Neuron (in vitro differentiated cells): Measurements from ENCODE around the gene CACNA1I.
A peak's percentile ranks its signal among the peaks of the same experiment; 100 is the strongest.

Source experiments
- H2AFZ ChIP-seq: one replicate; pipeline ENCODE4 v1.6.1; 2013; ENCODE audit warnings: low read depth, mild to moderate bottlenecking, inconsistent platforms, low read length, moderate library complexity
- H3K27me3 ChIP-seq: one replicate; pipeline ENCODE4 v1.6.1; 2013; ENCODE audit warnings: low read length; ENCODE audit not compliant: insufficient read depth
- H3K36me3 ChIP-seq: one replicate; pipeline ENCODE4 v1.6.1; 2013; ENCODE audit warnings: low read length; ENCODE audit not compliant: insufficient read depth
- H3K4me1 ChIP-seq: one replicate; pipeline ENCODE4 v1.6.1; 2013; ENCODE audit warnings: low read length; ENCODE audit not compliant: insufficient read depth
- H3K4me3 ChIP-seq: 2 replicates; pipeline ENCODE4 v1.5.1; 2013; ENCODE audit warnings: mild to moderate bottlenecking, low read length, moderate library complexity
- H3K9me3 ChIP-seq: one replicate; pipeline ENCODE4 v1.6.1; 2013; ENCODE audit warnings: low read length

CACNA1I gene

DNA sequence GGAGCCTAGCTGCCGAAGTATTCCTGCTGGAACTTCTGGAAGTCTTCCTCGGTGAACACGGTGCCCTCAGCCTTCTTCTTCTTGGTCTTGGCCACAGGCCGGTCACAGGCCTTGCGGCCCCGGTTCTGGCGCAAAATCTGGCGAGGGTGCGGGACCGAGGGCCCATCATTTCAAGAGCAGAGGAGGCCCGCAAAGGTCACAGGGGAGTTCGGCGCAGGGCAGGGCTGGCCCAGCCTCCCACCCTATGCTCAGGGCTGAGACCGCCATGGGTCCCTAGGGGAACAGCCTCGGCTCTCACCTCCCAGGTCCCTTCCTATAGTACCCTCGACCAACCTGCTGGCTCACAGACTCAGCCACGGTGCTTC, 41.1 kb upstream of the CACNA1I start:
- Histone ChIP-seq H3K9me3 (no peaks in the 10 kb centered on the region), H3K27me3 (no peaks in the 10 kb centered on the region), H3K4me3 (no peak overlapping the region), H3K4me1 (peaks cover 43% of the 10 kb centered on the region), H2AFZ (no peak overlapping the region), H3K36me3 (peaks cover 20% of the 10 kb centered on the region)

DNA sequence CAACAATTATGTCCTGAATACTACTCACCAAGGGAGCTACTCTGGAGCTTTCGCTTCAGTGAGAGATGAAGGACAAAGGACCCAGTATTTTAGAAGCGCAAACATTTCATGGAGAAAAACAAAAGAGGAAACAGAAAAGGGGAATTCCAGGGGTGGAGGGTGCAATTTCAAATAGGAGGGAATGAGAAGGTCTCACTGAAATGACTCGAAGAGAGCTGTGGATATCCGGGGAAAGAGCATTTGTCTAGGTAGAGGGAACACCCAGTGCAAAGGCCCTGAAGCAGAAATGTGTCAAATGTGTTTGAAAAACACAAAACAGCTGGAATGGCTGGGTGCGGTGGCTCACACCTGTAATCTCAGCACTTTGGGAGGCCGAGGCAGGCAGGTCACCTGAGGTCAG, 40.4 kb upstream of the CACNA1I start:
- Histone ChIP-seq H3K4me1 (peaks cover 47% of the 10 kb centered on the region), H3K27me3 (no peaks in the 10 kb centered on the region), H3K36me3 (peaks cover 18% of the 10 kb centered on the region), H2AFZ (no peak overlapping the region), H3K4me3 (no peak overlapping the region), H3K9me3 (no peaks in the 10 kb centered on the region)

DNA sequence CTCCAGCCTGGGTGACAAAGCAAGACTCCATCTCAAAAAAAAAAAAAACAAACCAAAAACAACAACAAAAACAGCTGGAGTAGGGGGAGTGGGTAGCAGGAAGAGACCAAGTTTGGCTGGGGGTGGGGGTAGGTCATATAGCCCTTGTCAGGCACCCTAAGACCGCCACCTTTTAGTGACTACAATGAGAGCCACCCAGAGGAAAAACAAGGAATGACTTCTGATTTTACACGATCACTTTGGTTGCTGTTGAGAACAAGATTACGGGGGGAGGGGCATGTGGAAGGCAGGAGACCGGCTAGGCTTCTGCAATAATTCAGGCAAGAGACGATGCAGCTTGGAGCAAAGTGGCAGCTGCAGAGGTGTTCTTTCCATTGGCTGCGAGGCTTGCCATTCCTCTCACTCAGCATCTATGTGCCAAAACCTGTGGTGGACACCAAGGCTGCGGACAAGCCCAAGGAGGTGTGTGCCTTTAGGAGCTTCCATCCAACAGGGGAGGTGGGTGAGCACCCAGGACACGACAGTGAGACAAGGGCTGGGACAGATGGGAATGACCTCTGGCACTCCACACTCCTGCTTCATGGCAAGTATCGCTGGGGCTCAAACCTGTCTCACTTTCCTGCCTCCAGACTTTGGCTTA, 39.7 kb upstream of the CACNA1I start:
- Histone ChIP-seq H2AFZ (no peak overlapping the region), H3K4me3 (peak overlapping the region; percentile 6), H3K9me3 (no peaks in the 10 kb centered on the region), H3K4me1 (peaks cover 48% of the 10 kb centered on the region), H3K36me3 (peaks cover 18% of the 10 kb centered on the region), H3K27me3 (no peaks in the 10 kb centered on the region)

DNA sequence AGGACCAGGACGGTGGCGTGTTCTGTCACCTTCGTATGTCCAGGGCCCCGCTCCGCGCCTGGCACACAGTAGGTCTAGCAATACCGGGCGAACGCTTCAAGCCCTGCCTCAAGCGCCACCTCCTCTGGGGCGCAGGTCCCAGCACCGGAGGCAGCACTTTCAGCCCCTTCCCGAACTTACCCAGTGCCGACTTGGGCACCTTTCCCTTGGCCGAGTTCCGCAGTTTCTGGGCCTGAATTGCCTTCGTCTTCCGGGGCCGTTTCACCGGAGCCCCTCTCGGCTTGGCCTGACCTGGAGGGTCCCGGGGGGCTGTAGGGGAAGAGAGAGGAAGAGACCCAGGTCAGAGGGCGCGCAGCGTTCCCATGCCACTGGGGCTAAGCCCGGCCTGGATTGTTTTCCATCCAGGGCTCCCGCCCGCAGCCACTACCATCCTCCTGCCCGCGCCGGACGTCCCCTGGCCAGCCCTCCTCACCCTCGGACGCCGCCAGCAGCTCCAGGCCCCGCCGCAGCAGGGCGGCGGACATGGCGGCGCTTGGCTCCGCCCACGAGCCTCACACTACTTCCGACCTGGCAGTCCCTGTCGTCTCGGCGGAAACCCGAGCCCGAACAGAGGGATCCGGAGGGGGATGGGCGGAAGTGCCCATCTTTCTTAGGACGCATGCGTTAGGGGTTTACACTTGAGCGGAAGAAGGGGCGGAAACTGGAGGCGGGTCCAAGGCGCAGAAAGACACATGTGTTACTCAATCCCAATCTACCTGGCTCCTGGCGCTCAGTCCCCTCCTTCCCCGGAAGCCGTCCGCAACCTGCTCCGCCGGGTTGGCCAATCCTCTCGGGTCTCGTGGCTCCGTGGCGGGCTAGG, 38.1 kb upstream of the CACNA1I start, which contains the start of gene RPS19BP1:
Gene RPS19BP1, minus strand, starts transcription at position 534 of the 859 bp plus-strand sequence. Its CDS starts 10 bp downstream, at position 524.
- Histone ChIP-seq H2AFZ (peak within 1 kb of the TSS; percentile 14), H3K27me3 (no peaks in the 10 kb centered on the region), H3K4me1 (peaks cover 46% of the 10 kb centered on the region), H3K4me3 (peak within 1 kb of the TSS; percentile 93), H3K36me3 (peaks cover 15% of the 10 kb centered on the region), H3K9me3 (no peaks in the 10 kb centered on the region)

DNA sequence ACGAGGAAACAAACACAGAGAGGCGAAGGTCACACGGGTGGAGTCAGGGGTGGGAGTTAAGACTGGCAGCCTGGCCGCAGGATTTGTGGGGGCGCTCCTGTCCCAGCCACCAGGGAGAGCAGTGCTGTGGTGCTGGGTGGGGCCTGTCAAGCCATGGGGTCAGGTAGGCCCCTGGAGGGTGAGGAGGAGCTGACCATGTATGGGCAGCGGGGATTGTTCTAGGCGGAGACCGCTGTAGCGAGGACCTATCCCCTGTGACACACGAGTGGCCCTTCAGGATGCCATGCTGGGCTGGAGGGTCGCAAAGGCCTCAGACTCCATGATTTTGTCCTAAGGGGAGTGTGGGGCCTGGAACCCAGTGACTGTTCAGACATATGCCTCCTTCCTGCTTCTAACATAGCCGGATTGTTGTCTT, 36.5 kb upstream of the CACNA1I start:
- Histone ChIP-seq H3K27me3 (no peaks in the 10 kb centered on the region), H3K4me1 (peaks cover 30% of the 10 kb centered on the region), H3K4me3 (no peak overlapping the region), H2AFZ (peak overlapping the region; percentile 91), H3K36me3 (peaks cover 13% of the 10 kb centered on the region), H3K9me3 (no peaks in the 10 kb centered on the region)

DNA sequence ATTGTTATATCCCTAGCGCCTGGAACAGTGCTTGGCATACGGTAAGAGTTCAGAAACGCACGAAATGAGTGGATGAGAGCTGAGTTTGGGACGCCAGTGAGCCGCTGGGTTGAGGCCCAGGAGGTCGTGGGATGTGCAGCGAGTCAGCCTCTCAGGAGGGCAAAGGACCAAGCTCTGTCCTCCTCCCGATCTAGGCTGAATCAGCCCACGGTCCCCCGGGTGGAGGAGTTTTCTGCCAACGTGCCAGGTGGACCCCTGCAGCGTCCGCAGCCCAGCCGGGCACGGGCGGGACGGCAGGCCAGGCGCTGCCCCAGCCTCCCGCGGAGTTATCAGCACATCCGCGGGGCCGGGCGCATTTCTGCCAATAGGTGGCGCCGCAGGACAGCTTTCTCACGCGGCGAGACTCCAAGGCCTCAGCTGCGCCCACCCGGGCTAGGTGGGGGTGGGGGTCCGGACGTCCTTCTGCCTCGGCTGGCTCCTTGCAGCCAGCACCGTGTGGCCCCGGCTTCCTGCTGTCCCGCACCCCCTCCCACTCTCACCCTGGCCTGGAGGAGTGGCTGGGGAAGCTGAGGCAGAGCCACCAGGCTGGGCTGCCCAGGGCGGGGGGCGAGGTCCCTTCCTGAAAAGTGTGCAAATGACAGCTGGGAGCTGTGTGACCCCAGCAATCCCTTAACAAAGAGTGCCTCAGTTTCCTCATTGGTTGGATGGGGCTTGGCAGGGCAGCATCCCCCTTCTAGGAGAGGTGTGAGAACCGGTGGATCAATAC, 35.8 kb upstream of the CACNA1I start:
- Histone ChIP-seq H3K36me3 (peaks cover 8% of the 10 kb centered on the region), H3K4me3 (peak overlapping the region; percentile 34), H3K27me3 (no peaks in the 10 kb centered on the region), H3K4me1 (peaks cover 27% of the 10 kb centered on the region), H2AFZ (peak overlapping the region; percentile 91), H3K9me3 (no peaks in the 10 kb centered on the region)

DNA sequence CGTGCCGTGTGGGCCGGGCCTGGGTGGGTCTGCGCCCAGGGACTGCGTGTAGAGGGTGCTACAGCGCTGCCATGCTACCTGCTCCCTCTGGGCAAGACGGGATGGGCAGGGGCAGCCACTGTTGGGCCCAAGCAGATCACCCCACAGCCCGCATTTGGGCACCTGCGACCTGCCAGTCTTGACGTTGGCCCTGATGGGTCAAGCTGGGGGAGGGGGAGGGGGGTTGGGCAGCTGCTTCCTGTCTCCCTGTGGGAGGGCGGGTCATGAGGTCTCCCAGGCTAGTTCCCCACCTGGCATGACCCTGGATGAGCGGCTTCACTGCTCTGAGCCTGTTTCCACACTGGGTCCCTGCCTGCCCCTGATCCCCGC, 35.2 kb upstream of the CACNA1I start:
- Histone ChIP-seq H3K4me1 (peaks cover 27% of the 10 kb centered on the region), H3K27me3 (no peaks in the 10 kb centered on the region), H3K36me3 (peaks cover 6% of the 10 kb centered on the region), H2AFZ (peak overlapping the region; percentile 91), H3K9me3 (no peaks in the 10 kb centered on the region), H3K4me3 (no peak overlapping the region)

DNA sequence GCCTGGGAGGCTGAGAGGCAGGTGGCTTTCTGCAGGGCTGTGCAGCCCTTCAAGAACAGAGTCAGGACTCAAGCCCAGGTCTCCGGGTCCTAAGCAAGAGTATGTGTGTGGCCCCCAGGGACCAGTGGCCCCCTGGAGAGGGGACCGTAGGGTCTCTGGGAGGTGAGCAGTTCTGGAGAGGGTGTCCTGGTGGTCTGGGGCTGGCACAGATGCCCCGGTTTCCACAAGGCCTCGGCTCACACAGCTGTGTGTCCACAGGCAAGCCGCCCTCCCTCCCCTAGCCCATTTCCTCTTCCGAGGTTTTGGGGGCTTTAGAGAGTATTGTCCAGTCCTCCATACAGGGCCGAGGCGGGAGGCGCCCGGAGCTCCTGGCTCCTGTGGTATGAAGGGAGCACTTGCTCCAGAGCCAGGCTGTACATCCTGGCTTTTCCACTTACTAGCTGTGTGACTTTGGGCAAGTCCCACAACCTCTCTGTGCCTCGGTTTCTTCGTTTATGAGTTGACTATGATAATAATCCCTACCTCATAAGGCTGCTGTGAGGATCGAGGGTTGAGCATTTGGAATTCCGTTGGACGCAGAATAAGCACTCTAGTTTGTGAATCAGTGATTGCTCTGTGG, 34.6 kb upstream of the CACNA1I start:
- H3K4me1 ChIP-seq: peaks cover 25% of the 10 kb centered on the region
- no peak overlapping the region for H3K4me3 ChIP-seq
- no peak overlapping the region for H2AFZ ChIP-seq
- H3K9me3 ChIP-seq: no peaks in the 10 kb centered on the region
- no peaks in the 10 kb centered on the region for H3K27me3 ChIP-seq
- peaks cover 5% of the 10 kb centered on the region for H3K36me3 ChIP-seq

DNA sequence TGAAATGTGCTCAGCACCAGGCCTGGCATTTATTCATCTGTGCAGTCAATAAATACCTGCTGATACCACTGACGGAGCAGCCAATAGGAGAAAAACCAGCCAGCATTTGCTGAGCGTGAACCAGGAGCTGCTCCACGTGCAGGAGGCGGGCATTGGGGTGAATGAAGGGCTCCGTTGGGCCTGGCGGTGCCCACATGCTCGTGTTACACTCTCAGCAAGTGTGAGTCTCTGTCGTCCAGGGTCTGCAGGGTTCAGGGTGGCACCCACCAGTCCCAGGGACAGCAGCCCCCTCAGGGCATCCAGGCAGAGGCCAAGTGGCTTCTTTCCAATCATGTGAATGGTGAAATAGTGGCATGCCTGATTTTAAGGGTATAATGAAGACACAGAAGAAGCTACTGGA, 33.8 kb upstream of the CACNA1I start:
- Histone ChIP-seq H2AFZ (no peak overlapping the region), H3K9me3 (no peaks in the 10 kb centered on the region), H3K4me1 (peaks cover 17% of the 10 kb centered on the region), H3K36me3 (no peaks in the 10 kb centered on the region), H3K4me3 (no peak overlapping the region), H3K27me3 (no peaks in the 10 kb centered on the region)

DNA sequence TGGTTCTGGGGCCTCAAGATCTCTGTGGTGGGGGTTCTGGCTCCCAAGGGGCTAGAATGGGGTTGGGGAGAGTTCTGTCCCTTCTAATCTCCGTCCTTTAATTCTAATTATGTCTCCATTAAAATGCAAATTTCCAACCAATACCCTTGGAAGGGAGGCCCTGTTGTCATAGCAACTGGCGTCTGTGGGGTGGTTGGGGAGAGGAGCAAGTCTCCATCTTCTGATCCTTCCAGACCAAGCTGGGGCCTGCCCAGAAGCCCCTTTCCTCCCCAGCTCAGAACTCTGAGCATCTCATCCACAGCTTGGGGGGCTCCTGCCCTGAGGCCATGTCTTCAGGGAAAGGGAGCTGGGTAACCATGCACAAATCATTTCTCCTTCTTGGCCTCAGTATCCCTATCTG, 32.6 kb upstream of the CACNA1I start:
- Histone ChIP-seq H3K4me3 (no peak overlapping the region), H3K27me3 (no peaks in the 10 kb centered on the region), H2AFZ (no peak overlapping the region), H3K4me1 (peaks cover 12% of the 10 kb centered on the region), H3K9me3 (no peaks in the 10 kb centered on the region), H3K36me3 (no peaks in the 10 kb centered on the region)

DNA sequence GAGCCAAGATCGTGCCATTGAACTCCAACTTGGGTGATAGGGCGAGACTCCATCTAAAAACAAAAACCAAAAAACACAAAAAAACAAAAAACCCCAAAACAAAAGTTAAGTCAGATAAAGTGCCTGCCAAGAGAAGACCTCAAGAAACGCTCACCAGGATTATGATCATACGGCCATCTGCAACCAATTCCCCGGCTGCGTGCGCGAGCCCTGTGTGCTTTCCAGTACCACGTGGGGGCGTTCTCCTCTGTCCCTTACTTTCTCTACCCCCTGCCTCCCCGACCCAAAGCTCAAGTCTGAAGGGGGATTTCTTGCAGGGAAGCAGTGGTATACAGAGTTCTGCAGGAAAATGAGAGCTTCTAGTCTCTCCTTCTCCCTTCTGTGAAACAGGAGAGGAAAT, 27.5 kb upstream of the CACNA1I start:
- peaks cover 3% of the 10 kb centered on the region for H3K27me3 ChIP-seq
- H2AFZ ChIP-seq: no peak overlapping the region

DNA sequence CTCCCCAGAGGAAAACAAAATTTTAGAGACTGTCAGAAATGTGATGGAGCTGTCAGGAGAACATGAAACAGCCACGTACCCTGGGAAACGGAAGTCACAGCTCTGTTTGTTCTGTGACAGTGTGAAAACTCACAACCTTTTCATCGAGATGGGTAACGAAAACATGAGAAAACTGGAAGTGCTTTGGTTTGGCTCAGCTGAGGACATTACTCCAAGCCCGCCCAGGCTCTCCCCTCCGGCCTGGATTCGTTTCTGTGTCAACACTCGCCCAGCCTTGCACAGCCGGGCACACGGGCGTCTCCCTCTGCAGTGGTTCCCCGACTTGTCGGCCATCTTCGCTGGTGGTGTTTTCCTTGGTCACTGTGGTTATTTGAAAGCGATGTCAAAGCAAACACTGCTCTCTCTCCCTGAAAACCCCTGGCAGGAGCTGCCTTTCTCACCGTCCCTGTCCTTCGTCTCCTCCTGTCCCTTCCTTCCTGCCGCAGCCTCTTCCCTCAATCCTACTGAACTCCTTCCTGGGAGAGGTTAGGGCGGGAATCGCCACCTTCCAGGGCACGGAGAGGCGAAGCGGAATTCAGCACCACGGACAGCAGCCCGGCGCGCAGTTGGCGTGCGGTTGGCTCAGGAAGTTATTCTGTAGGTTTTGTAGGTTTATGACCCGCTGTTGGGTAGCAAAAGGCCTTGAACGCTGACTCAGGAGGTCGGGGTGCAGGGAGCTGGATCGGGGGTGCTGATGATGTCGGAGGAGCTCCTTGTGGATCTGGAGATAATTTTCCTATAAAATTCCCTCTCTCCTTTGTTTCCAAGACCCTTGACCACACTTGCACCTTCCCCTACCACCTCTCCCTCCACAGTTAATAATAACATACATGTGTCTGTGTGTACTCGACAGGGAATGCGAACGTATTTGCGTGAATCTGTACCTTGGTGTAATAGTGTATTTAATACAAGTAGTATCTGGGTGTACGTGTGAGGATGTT, 24.9 kb upstream of the CACNA1I start:
- no peak overlapping the region for H2AFZ ChIP-seq
- peaks cover 12% of the 10 kb centered on the region for H3K27me3 ChIP-seq
- no peaks in the 10 kb centered on the region for H3K9me3 ChIP-seq
- no peak overlapping the region for H3K4me3 ChIP-seq
- no peaks in the 10 kb centered on the region for H3K4me1 ChIP-seq
- H3K36me3 ChIP-seq: no peaks in the 10 kb centered on the region

More for the DNA sequence above, 27.5 kb upstream of the CACNA1I start:
- H3K4me1 ChIP-seq: no peaks in the 10 kb centered on the region
- H3K4me3 ChIP-seq: no peak overlapping the region
- H3K9me3 ChIP-seq: no peaks in the 10 kb centered on the region
- no peaks in the 10 kb centered on the region for H3K36me3 ChIP-seq
